SK-N-SH (cell line): ENCODE results near the gene SLC16A8. TPM values are rescaled to one million over a fixed set of nuclear protein-coding genes. Genes with fewer than 3 reads are reported as not detected.

ENCODE experiments used
- CTCF ChIA-PET: fragments of 300-600, 350-600 bp; formaldehyde crosslinking; extraction: SDS; loops from one replicate; lab custom pipeline; 2021; lab: Yijun Ruan, JAX
- POLR2A ChIA-PET: fragments of 350-600 bp; sonication (Branson Sonifier 250); formaldehyde crosslinking; extraction: SDS; loops from one replicate; lab custom pipeline; 2020; ENCODE audit warnings: antibody characterized with exemption, inconsistent platforms; lab: Yijun Ruan, JAX
- DNase-seq: peaks from one replicate; pipeline ENCODE4 v3.0.0; 2012
- H2AFZ ChIP-seq: fragments of 200-600 bp; sonication (generic); 2 replicates; pipeline ENCODE4 v1.8.1; 2016; ENCODE audit warnings: antibody characterized with exemption, mild to moderate bottlenecking, low read depth
- H3F3A ChIP-seq: fragments of 200-600 bp; sonication (generic); replicated peaks from 2 replicates; pipeline ENCODE3; 2016; ENCODE audit warnings: antibody characterized with exemption, mild to moderate bottlenecking; ENCODE audit not compliant: insufficient read depth
- H3K27ac ChIP-seq, 2 experiments: fragments of 200-500 bp in 1 of 2; fragments of 200-600 bp in 1 of 2; sonication (Bioruptor generic) in 1 of 2; sonication (generic), shearing (Covaris generic) in 1 of 2; 2 replicates each; pipeline versions ENCODE4 v1.5.1 to v1.6.1; 2014 to 2016; ENCODE audit warnings: low read depth in 2 of 2, inconsistent platforms in 1 of 2, low read length in 1 of 2, mild to moderate bottlenecking in 1 of 2, mixed read lengths in 1 of 2
- H3K27me3 ChIP-seq: fragments of 200-600 bp; sonication (generic), shearing (Covaris generic); 2 replicates; pipeline ENCODE4 v1.6.1; 2016; ENCODE audit warnings: mixed run types; ENCODE audit not compliant: insufficient read depth
- H3K36me3 ChIP-seq, 2 experiments: fragments of 200-500 bp in 1 of 2; fragments of 200-600 bp in 1 of 2; sonication (Bioruptor generic) in 1 of 2; sonication (generic) in 1 of 2; replicated peaks in 1 of 2; 2 replicates each; pipeline versions ENCODE3 to v1.5.1; 2014 to 2016; ENCODE audit warnings: low read length in 1 of 2, mild to moderate bottlenecking in 1 of 2; ENCODE audit not compliant: insufficient read depth in 2 of 2, control insufficient read depth in 1 of 2
- H3K4me1 ChIP-seq, 2 experiments: fragments of 200-500 bp in 1 of 2; fragments of 200-600 bp in 1 of 2; sonication (Bioruptor generic) in 1 of 2; sonication (generic), shearing (Covaris generic) in 1 of 2; 2 replicates each; pipeline versions ENCODE4 v1.5.1 to v1.6.1; 2014 to 2016; ENCODE audit warnings: low read depth in 1 of 2, low read length in 1 of 2, mixed run types in 1 of 2; ENCODE audit not compliant: insufficient read depth in 2 of 2, control insufficient read depth in 1 of 2
- H3K4me2 ChIP-seq: fragments of 200-600 bp; sonication (generic), shearing (Covaris generic); 2 replicates; pipeline ENCODE4 v1.6.1; 2017; ENCODE audit warnings: mixed run types
- H3K4me3 ChIP-seq, 2 experiments: fragments of 200-500 bp in 1 of 2; fragments of 200-600 bp in 1 of 2; sonication (Bioruptor generic) in 1 of 2; sonication (generic), shearing (Covaris generic) in 1 of 2; 2 replicates each; pipeline versions ENCODE4 v1.5.1 to v1.8.1; 2014 to 2016; ENCODE audit warnings: low read depth in 2 of 2, inconsistent platforms in 1 of 2, low read length in 1 of 2, mild to moderate bottlenecking in 1 of 2, mixed read lengths in 1 of 2, moderate library complexity in 1 of 2
- H3K79me2 ChIP-seq: fragments of 200-600 bp; sonication (generic); 2 replicates; pipeline ENCODE4 v1.8.1; 2017; ENCODE audit warnings: mild to moderate bottlenecking; ENCODE audit not compliant: insufficient read depth
- H3K9ac ChIP-seq: fragments of 200-600 bp; sonication (generic); 2 replicates; pipeline ENCODE4 v1.6.1; 2017; ENCODE audit warnings: mixed run types
- H3K9me2 ChIP-seq: fragments of 200-600 bp; sonication (generic); 2 replicates; pipeline ENCODE4 v1.6.1; 2017; ENCODE audit warnings: mixed run types
- H3K9me3 ChIP-seq: fragments of 200-600 bp; sonication (generic); 2 replicates; pipeline ENCODE4 v1.6.1; 2017; ENCODE audit warnings: mixed run types, mild to moderate bottlenecking, moderate library complexity
- H4K20me1 ChIP-seq: fragments of 200-600 bp; sonication (generic); 2 replicates; pipeline ENCODE4 v1.6.1; 2017; ENCODE audit warnings: mild to moderate bottlenecking, mixed run types; ENCODE audit not compliant: insufficient read depth
- ELF1 ChIP-seq: IDR thresholded peaks from 2 replicates; pipeline ENCODE4 v1.4.0; 2012
- JUND ChIP-seq: IDR thresholded peaks from 2 replicates; pipeline ENCODE4 v1.4.0; 2012
- MXI1 ChIP-seq: IDR thresholded peaks from 2 replicates; pipeline ENCODE4 v1.6.1; 2012; ENCODE audit warnings: mild to moderate bottlenecking, low read depth, low read length, improper control_type of control experiment
- NFIC ChIP-seq: IDR thresholded peaks from 2 replicates; pipeline ENCODE4 v1.4.0; 2012; ENCODE audit warnings: borderline replicate concordance
- NRF1 ChIP-seq: IDR thresholded peaks from 2 replicates; pipeline ENCODE4 v1.6.1; 2012; ENCODE audit warnings: low read depth, mild to moderate bottlenecking, low read length
- POLR2AphosphoS5 ChIP-seq: IDR thresholded peaks from 2 replicates; pipeline ENCODE4 v1.6.1; 2012; ENCODE audit warnings: low read depth, low read length
- RCOR1 ChIP-seq: fragments of 150-350 bp; IDR thresholded peaks from 2 replicates; pipeline ENCODE4 v1.6.1; 2017; ENCODE audit warnings: antibody characterized with exemption, low read length
- TAF1 ChIP-seq: IDR thresholded peaks from 2 replicates; pipeline ENCODE4 v1.6.1; 2012; ENCODE audit warnings: low read depth, mild to moderate bottlenecking, low read length, moderate library complexity, borderline replicate concordance
- TEAD4 ChIP-seq: IDR thresholded peaks from 2 replicates; pipeline ENCODE4 v1.4.0; 2012; ENCODE audit warnings: mild to moderate bottlenecking, borderline replicate concordance; ENCODE audit not compliant: insufficient read depth
- WGBS: methylation state at CpG from one replicate; pipeline ENCODE4 v1.1.6; 2017; ENCODE audit warnings: low lambda C conversion rate; 5-methylcytosine and 5-hydroxymethylcytosine counted together
- polyA plus RNA-seq, 3 experiments: library from polyadenylated mRNA; depleted of rRNA; stranded (reverse); fragments of >200 nt; gene quantifications; 2 replicates each; pipeline ENCODE4 v1.2.3, GENCODE V29; 2012
- TF ChIP-seq, protein P1 (sequence below): IDR thresholded peaks from 2 replicates; pipeline ENCODE4 v1.4.0; 2012; ENCODE audit warnings: low read depth, borderline replicate concordance
- TF ChIP-seq, protein P2 (sequence below): fragments of 150-350 bp; IDR thresholded peaks from 2 replicates; pipeline ENCODE4 v1.6.1; 2016; ENCODE audit warnings: mild to moderate bottlenecking, low read depth, low read length
- TF ChIP-seq, protein P3 (sequence below): fragments of 150-350 bp; IDR thresholded peaks from 2 replicates; pipeline ENCODE4 v1.6.1; 2017; ENCODE audit warnings: antibody characterized with exemption, low read length, low read depth, borderline replicate concordance
- TF ChIP-seq, protein P4 (sequence below): fragments of 200-600 bp; sonication (generic); IDR thresholded peaks from 2 replicates; pipeline ENCODE4 v1.6.1; 2017; ENCODE audit warnings: antibody characterized with exemption, mild to moderate bottlenecking, moderate library complexity
- TF ChIP-seq, protein P5 (sequence below): IDR thresholded peaks from 2 replicates; pipeline ENCODE4 v1.6.1; 2012; ENCODE audit warnings: mild to moderate bottlenecking, low read depth, low read length, moderate library complexity

Gene SLC16A8
- polyA plus RNA-seq, 1 of the 3 experiments (the other 2 are of a cell fraction), result not detected

DNA sequence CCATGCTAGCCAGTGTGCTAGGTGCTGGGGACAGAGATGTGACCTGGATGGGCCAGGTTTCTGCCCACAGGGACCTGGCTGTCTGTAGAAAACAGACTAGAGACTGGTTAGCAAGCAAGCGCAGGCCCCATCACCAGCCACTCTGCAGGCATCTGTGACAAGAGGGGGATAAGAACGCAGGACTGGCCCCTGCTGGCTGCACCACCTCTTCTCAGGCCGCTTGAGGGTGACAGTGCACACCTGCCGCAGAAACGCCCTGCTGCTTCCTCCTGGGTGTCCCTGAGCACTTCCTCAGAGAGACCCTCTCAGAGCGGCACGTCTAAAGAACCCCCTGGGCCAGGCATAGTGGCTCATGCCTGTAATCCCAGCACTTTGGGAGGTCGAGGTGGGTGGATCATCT, 32.7 kb downstream of the SLC16A8 start:
- 47% methylated on average over 3 of the region's 8 CpGs for WGBS

More for the DNA sequence above, 32.7 kb downstream of the SLC16A8 start:
- POLR2A ChIA-PET, result no interaction called here
- no peaks in the 10 kb centered on the region for H3K36me3 ChIP-seq
- no peak overlapping the region for H3K9ac ChIP-seq
- H3K4me1 ChIP-seq, result no peaks in the 10 kb centered on the region; a peak in 1 of 4 replicates
- H3K27me3 ChIP-seq, result no peaks in the 10 kb centered on the region; the same call in 1 of the 2 replicates
- H3K79me2 ChIP-seq, result no peaks in the 10 kb centered on the region
- H3K4me3 ChIP-seq, result no peak overlapping the region
- no peaks in the 10 kb centered on the region for H3K9me3 ChIP-seq
- no peak for DNase-seq
- H4K20me1 ChIP-seq, result no peaks in the 10 kb centered on the region
- no peaks in the 10 kb centered on the region for H3F3A ChIP-seq
- H3K4me2 ChIP-seq, result no peak overlapping the region
- no peaks in the 10 kb centered on the region for H3K9me2 ChIP-seq
- no peak overlapping the region for H3K27ac ChIP-seq
- CTCF ChIA-PET, result interaction anchor here (0.7 to 1.7 kb wide), 7 partner anchors 15 to 514 kb away, joined by 3 to 19 read pairs (median 5); partner anchors contain the start of gene PLA2G6
- H2AFZ ChIP-seq, result no peak overlapping the region
- TF ChIP-seq, protein P1, sequence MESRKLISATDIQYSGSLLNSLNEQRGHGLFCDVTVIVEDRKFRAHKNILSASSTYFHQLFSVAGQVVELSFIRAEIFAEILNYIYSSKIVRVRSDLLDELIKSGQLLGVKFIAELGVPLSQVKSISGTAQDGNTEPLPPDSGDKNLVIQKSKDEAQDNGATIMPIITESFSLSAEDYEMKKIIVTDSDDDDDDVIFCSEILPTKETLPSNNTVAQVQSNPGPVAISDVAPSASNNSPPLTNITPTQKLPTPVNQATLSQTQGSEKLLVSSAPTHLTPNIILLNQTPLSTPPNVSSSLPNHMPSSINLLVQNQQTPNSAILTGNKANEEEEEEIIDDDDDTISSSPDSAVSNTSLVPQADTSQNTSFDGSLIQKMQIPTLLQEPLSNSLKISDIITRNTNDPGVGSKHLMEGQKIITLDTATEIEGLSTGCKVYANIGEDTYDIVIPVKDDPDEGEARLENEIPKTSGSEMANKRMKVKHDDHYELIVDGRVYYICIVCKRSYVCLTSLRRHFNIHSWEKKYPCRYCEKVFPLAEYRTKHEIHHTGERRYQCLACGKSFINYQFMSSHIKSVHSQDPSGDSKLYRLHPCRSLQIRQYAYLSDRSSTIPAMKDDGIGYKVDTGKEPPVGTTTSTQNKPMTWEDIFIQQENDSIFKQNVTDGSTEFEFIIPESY, result no peak
- TF ChIP-seq ELF1, result no peak
- no peak for TF ChIP-seq TEAD4
- TF ChIP-seq NRF1, result no peak
- TF ChIP-seq NFIC, result no peak
- no peak for TF ChIP-seq POLR2AphosphoS5
- TF ChIP-seq, protein P2, sequence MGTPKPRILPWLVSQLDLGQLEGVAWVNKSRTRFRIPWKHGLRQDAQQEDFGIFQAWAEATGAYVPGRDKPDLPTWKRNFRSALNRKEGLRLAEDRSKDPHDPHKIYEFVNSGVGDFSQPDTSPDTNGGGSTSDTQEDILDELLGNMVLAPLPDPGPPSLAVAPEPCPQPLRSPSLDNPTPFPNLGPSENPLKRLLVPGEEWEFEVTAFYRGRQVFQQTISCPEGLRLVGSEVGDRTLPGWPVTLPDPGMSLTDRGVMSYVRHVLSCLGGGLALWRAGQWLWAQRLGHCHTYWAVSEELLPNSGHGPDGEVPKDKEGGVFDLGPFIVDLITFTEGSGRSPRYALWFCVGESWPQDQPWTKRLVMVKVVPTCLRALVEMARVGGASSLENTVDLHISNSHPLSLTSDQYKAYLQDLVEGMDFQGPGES, result no peak
- no peak for TF ChIP-seq TAF1
- no peak for TF ChIP-seq JUND
- TF ChIP-seq, protein P3, sequence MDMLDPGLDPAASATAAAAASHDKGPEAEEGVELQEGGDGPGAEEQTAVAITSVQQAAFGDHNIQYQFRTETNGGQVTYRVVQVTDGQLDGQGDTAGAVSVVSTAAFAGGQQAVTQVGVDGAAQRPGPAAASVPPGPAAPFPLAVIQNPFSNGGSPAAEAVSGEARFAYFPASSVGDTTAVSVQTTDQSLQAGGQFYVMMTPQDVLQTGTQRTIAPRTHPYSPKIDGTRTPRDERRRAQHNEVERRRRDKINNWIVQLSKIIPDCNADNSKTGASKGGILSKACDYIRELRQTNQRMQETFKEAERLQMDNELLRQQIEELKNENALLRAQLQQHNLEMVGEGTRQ, result no peak
- TF ChIP-seq RCOR1, result no peak
- TF ChIP-seq, protein P4, sequence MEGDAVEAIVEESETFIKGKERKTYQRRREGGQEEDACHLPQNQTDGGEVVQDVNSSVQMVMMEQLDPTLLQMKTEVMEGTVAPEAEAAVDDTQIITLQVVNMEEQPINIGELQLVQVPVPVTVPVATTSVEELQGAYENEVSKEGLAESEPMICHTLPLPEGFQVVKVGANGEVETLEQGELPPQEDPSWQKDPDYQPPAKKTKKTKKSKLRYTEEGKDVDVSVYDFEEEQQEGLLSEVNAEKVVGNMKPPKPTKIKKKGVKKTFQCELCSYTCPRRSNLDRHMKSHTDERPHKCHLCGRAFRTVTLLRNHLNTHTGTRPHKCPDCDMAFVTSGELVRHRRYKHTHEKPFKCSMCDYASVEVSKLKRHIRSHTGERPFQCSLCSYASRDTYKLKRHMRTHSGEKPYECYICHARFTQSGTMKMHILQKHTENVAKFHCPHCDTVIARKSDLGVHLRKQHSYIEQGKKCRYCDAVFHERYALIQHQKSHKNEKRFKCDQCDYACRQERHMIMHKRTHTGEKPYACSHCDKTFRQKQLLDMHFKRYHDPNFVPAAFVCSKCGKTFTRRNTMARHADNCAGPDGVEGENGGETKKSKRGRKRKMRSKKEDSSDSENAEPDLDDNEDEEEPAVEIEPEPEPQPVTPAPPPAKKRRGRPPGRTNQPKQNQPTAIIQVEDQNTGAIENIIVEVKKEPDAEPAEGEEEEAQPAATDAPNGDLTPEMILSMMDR, result no peak
- TF ChIP-seq, protein P5, sequence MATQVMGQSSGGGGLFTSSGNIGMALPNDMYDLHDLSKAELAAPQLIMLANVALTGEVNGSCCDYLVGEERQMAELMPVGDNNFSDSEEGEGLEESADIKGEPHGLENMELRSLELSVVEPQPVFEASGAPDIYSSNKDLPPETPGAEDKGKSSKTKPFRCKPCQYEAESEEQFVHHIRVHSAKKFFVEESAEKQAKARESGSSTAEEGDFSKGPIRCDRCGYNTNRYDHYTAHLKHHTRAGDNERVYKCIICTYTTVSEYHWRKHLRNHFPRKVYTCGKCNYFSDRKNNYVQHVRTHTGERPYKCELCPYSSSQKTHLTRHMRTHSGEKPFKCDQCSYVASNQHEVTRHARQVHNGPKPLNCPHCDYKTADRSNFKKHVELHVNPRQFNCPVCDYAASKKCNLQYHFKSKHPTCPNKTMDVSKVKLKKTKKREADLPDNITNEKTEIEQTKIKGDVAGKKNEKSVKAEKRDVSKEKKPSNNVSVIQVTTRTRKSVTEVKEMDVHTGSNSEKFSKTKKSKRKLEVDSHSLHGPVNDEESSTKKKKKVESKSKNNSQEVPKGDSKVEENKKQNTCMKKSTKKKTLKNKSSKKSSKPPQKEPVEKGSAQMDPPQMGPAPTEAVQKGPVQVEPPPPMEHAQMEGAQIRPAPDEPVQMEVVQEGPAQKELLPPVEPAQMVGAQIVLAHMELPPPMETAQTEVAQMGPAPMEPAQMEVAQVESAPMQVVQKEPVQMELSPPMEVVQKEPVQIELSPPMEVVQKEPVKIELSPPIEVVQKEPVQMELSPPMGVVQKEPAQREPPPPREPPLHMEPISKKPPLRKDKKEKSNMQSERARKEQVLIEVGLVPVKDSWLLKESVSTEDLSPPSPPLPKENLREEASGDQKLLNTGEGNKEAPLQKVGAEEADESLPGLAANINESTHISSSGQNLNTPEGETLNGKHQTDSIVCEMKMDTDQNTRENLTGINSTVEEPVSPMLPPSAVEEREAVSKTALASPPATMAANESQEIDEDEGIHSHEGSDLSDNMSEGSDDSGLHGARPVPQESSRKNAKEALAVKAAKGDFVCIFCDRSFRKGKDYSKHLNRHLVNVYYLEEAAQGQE, result no peak
- TF ChIP-seq MXI1, result no peak
